ENCODE data around the gene ZSWIM6. TPM values are rescaled to one million over a fixed set of nuclear protein-coding genes. Genes with fewer than 3 reads are reported as not detected.

ZSWIM6 gene
- total RNA-seq, 1 experiment from 2014 or later = 12.9 TPM

DNA sequence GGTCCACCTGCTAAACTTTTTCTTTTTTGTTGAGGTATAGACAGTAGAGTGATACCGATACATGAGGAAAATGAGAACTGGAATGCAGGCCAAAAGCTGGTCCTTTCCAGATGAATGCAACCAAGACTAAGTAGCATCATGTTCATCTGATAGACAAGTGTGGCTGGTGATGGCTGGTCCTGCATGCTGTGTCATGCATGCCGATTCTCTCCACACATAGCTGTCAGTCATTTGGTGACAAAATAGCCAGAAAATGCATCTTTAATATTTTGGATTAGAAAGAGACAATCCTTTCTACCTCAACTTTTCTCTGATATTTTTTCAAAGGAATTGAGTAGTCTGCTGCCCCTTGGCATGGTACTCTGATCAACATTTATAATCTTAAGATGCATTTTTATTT lies 49.9 kb downstream of the ZSWIM6 start:
- ChIA-PET POLR2A (ENCODE audit: unreplicated experiment) (no interaction called here), CTCF (no interaction called here)
- Histone ChIP-seq H3K4me3 (no peak overlapping the region), H3K4me2 (no peak overlapping the region), H3K36me3 (ENCODE audit: low read depth) (no peaks in the 10 kb centered on the region), H4K20me1 (ENCODE audit: insufficient read depth) (peaks cover 5% of the 10 kb centered on the region; the same call in 1 of the 2 replicates), H2AFZ (no peak overlapping the region), H3F3A (ENCODE audit: insufficient read depth, low read depth) (peaks cover 3% of the 10 kb centered on the region; the same call in 1 of the 2 replicates), H3K9me2 (ENCODE audit: insufficient read depth) (no peaks in the 10 kb centered on the region), H3K27ac (no peak overlapping the region), H3K9me3 (ENCODE audit: insufficient read depth, low read depth) (no peaks in the 10 kb centered on the region), H3K27me3 (ENCODE audit: insufficient read depth, low read depth) (no peaks in the 10 kb centered on the region), H3K79me2 (ENCODE audit: low read depth) (peaks cover 46% of the 10 kb centered on the region), H3K4me1 (replicated peaks; ENCODE audit: insufficient read depth) (no peaks in the 10 kb centered on the region)
- intact Hi-C loops (cut with micrococcal nuclease; ENCODE audit: unreplicated experiment) = no loop called here
- no peak for DNase-seq
- no peak for TF ChIP-seq EZH2 (IDR thresholded peaks at IDR 0.05; ENCODE audit: low read depth)
- TF ChIP-seq, protein P1, sequence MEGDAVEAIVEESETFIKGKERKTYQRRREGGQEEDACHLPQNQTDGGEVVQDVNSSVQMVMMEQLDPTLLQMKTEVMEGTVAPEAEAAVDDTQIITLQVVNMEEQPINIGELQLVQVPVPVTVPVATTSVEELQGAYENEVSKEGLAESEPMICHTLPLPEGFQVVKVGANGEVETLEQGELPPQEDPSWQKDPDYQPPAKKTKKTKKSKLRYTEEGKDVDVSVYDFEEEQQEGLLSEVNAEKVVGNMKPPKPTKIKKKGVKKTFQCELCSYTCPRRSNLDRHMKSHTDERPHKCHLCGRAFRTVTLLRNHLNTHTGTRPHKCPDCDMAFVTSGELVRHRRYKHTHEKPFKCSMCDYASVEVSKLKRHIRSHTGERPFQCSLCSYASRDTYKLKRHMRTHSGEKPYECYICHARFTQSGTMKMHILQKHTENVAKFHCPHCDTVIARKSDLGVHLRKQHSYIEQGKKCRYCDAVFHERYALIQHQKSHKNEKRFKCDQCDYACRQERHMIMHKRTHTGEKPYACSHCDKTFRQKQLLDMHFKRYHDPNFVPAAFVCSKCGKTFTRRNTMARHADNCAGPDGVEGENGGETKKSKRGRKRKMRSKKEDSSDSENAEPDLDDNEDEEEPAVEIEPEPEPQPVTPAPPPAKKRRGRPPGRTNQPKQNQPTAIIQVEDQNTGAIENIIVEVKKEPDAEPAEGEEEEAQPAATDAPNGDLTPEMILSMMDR (conservative IDR thresholded peaks at IDR 0.05) = no peak
- no TSS peak for BruUV-seq (replicated peaks)

- H3K4me3 ChIP-seq = no peak overlapping the region
- no peaks in the 10 kb centered on the region for H3K9me3 ChIP-seq (ENCODE audit: insufficient read depth, low read depth)
- H3K4me1 ChIP-seq (replicated peaks; ENCODE audit: insufficient read depth) = no peaks in the 10 kb centered on the region
- no peak overlapping the region for H2AFZ ChIP-seq
- H3K27ac ChIP-seq = no peak overlapping the region
- peaks cover 60% of the 10 kb centered on the region for H3K79me2 ChIP-seq (ENCODE audit: low read depth)
- no peak for TF ChIP-seq EZH2 (IDR thresholded peaks at IDR 0.05; ENCODE audit: low read depth)
- TF ChIP-seq, protein P1 (conservative IDR thresholded peaks at IDR 0.05) = no peak
- no peak overlapping the region for H3K4me2 ChIP-seq
- ChIA-PET POLR2A (ENCODE audit: unreplicated experiment) (no interaction called here), CTCF (no interaction called here)
- intact Hi-C loops (cut with micrococcal nuclease; ENCODE audit: unreplicated experiment) = no loop called here
- peaks cover 3% of the 10 kb centered on the region; the same call in 1 of the 2 replicates for H3F3A ChIP-seq (ENCODE audit: insufficient read depth, low read depth)
- peaks cover 5% of the 10 kb centered on the region; the same call in 1 of the 2 replicates for H4K20me1 ChIP-seq (ENCODE audit: insufficient read depth)
- DNase-seq = no peak
- no peaks in the 10 kb centered on the region for H3K27me3 ChIP-seq (ENCODE audit: insufficient read depth, low read depth)
- no peaks in the 10 kb centered on the region for H3K36me3 ChIP-seq (ENCODE audit: low read depth)
- no TSS peak for BruUV-seq (replicated peaks)
- no peaks in the 10 kb centered on the region for H3K9me2 ChIP-seq (ENCODE audit: insufficient read depth)
Measured at GRCh38 chr5:61385627-61386026, 53.6 kb downstream of the ZSWIM6 start.

- H3F3A ChIP-seq (ENCODE audit: insufficient read depth, low read depth) = peaks cover 3% of the 10 kb centered on the region; the same call in 1 of the 2 replicates
- H3K9me3 ChIP-seq (ENCODE audit: insufficient read depth, low read depth) = no peaks in the 10 kb centered on the region
- H2AFZ ChIP-seq = no peak overlapping the region
- no TSS peak for BruUV-seq (replicated peaks)
- no peak for DNase-seq
- ChIA-PET POLR2A (ENCODE audit: unreplicated experiment) (no interaction called here), CTCF (no interaction called here)
- no peak overlapping the region for H3K4me2 ChIP-seq
- no peaks in the 10 kb centered on the region for H3K36me3 ChIP-seq (ENCODE audit: low read depth)
- H3K9me2 ChIP-seq (ENCODE audit: insufficient read depth) = no peaks in the 10 kb centered on the region
- H4K20me1 ChIP-seq (ENCODE audit: insufficient read depth) = peaks cover 5% of the 10 kb centered on the region; the same call in 1 of the 2 replicates
- H3K4me1 ChIP-seq (replicated peaks; ENCODE audit: insufficient read depth) = no peaks in the 10 kb centered on the region
- TF ChIP-seq, protein P1 (conservative IDR thresholded peaks at IDR 0.05) = no peak
- no peak for TF ChIP-seq EZH2 (IDR thresholded peaks at IDR 0.05; ENCODE audit: low read depth)
- H3K27me3 ChIP-seq (ENCODE audit: insufficient read depth, low read depth) = no peaks in the 10 kb centered on the region
- no peak overlapping the region for H3K4me3 ChIP-seq
- no peak overlapping the region for H3K27ac ChIP-seq
- H3K79me2 ChIP-seq (ENCODE audit: low read depth) = peaks cover 58% of the 10 kb centered on the region
- intact Hi-C loops (cut with micrococcal nuclease; ENCODE audit: unreplicated experiment) = no loop called here
Measured at GRCh38 chr5:61386045-61386800, 54.2 kb downstream of the ZSWIM6 start.
